HepG2 (cell line): ENCODE measurements around the gene RPL35. TPM values are rescaled to one million over a fixed set of nuclear protein-coding genes. Genes with fewer than 3 reads are reported as not detected.

Source experiments
- ARNT2 ChIP-seq: sonication (generic); formaldehyde crosslinking; IDR thresholded peaks from 2 replicates; pipeline ENCODE4 v1.8.0; 2022; ENCODE audit warnings: mild to moderate bottlenecking, low read depth, missing genetic modification reagents, moderate library complexity
- HDAC2 ChIP-seq: sonication (generic); formaldehyde crosslinking; IDR thresholded peaks from 2 replicates; pipeline ENCODE4 v1.4.0; 2020; ENCODE audit warnings: missing genetic modification reagents
- JUN ChIP-seq: sonication (generic); formaldehyde crosslinking; IDR thresholded peaks from 2 replicates; pipeline ENCODE4 v1.4.0; 2020; ENCODE audit warnings: mild to moderate bottlenecking, missing genetic modification reagents
- NCOA5 ChIP-seq: sonication (generic); formaldehyde crosslinking; IDR thresholded peaks from 2 replicates; pipeline ENCODE4 v1.4.0; 2020; ENCODE audit warnings: missing genetic modification reagents
- NFIC ChIP-seq: IDR thresholded peaks from 2 replicates; pipeline ENCODE4 v1.6.1; 2012; ENCODE audit warnings: mild to moderate bottlenecking, low read length, inconsistent platforms
- POGZ ChIP-seq: sonication (generic); formaldehyde crosslinking; IDR thresholded peaks from 2 replicates; pipeline ENCODE4 v1.4.0; 2020; ENCODE audit warnings: mild to moderate bottlenecking, missing genetic modification reagents
- RBM22 ChIP-seq: fragments of 200-400 bp; formaldehyde crosslinking; optimal IDR thresholded peaks from 2 replicates; pipeline ENCODE3; 2017; ENCODE audit warnings: mild to moderate bottlenecking, low read length, moderate library complexity
- SAFB2 ChIP-seq: sonication (generic); formaldehyde crosslinking; IDR thresholded peaks from 2 replicates; pipeline ENCODE4 v1.5.1; 2020; ENCODE audit warnings: missing genetic modification reagents, low read depth, mild to moderate bottlenecking, borderline replicate concordance
- SIN3A ChIP-seq: IDR thresholded peaks from 2 replicates; pipeline ENCODE4 v1.6.1; 2011; ENCODE audit warnings: low read depth, mild to moderate bottlenecking, control low read depth, low read length, borderline replicate concordance
- SMAD1 ChIP-seq: sonication (generic); formaldehyde crosslinking; IDR thresholded peaks from 2 replicates; pipeline ENCODE4 v1.4.0; 2020; ENCODE audit warnings: missing genetic modification reagents, low read depth, mild to moderate bottlenecking, borderline replicate concordance
- ZBTB1 ChIP-seq: sonication (generic); formaldehyde crosslinking; IDR thresholded peaks from 2 replicates; pipeline ENCODE4 v1.4.0; 2020; ENCODE audit warnings: missing genetic modification reagents, borderline replicate concordance
- ZBTB7B ChIP-seq: sonication (generic); formaldehyde crosslinking; IDR thresholded peaks from 2 replicates; pipeline ENCODE4 v1.4.0; 2020; ENCODE audit warnings: missing genetic modification reagents
- ZNF256 ChIP-seq: sonication (generic); formaldehyde crosslinking; conservative IDR thresholded peaks from 2 replicates; pipeline ENCODE4 v1.4.0; 2020; ENCODE audit warnings: missing genetic modification reagents
- ZNF512B ChIP-seq: sonication (generic); formaldehyde crosslinking; IDR thresholded peaks from 2 replicates; pipeline ENCODE4 v1.5.1; 2020; ENCODE audit warnings: missing genetic modification reagents, mild to moderate bottlenecking, borderline replicate concordance
- ZNF549 ChIP-seq: sonication (generic); formaldehyde crosslinking; IDR thresholded peaks from 2 replicates; pipeline ENCODE4 v1.5.0; 2020; ENCODE audit warnings: missing genetic modification reagents
- ZNF75D ChIP-seq: sonication (generic); formaldehyde crosslinking; IDR thresholded peaks from 2 replicates; pipeline ENCODE4 v1.8.1; 2023; ENCODE audit warnings: missing genetic modification reagents, mild to moderate bottlenecking, borderline replicate concordance
- ZNF841 ChIP-seq: sonication (generic); formaldehyde crosslinking; IDR thresholded peaks from 2 replicates; pipeline ENCODE4 v1.8.1; 2023; ENCODE audit warnings: missing genetic modification reagents, borderline replicate concordance
- ZSCAN22 ChIP-seq: sonication (generic); formaldehyde crosslinking; IDR thresholded peaks from 2 replicates; pipeline ENCODE4 v1.4.0; 2020; ENCODE audit warnings: mild to moderate bottlenecking, missing genetic modification reagents
- polyA plus RNA-seq, 8 experiments: library from polyadenylated mRNA; depleted of rRNA in 3 of 8; stranded (reverse) in 7 of 8; unstranded in 1 of 8; fragments of >200 nt; fragmentation: Illumina TruSeq in 4 of 8; extraction: Trizol in 4 of 8; gene quantifications; 2 replicates each; pipeline versions ENCODE4 v1.2.1 to v1.2.3, GENCODE V29; 2011 to 2016; ENCODE audit warnings: low read depth in 4 of 8, missing spikeins in 1 of 8, mixed read lengths in 1 of 8; ENCODE audit not compliant: insufficient read depth in 1 of 8
- total RNA-seq, 5 experiments: library from RNA; depleted of rRNA; stranded (reverse); fragments of >200 nt; fragmentation: Illumina TruSeq; extraction: Trizol; gene quantifications; 2 replicates each; pipeline ENCODE4 v1.2.3, GENCODE V29; 2016; ENCODE audit warnings: low read depth in 1 of 5
- TF ChIP-seq, protein P1 (sequence below): sonication (generic); formaldehyde crosslinking; IDR thresholded peaks from 2 replicates; pipeline ENCODE4 v1.4.0; 2020; ENCODE audit warnings: mild to moderate bottlenecking, missing genetic modification reagents
- TF ChIP-seq, protein P2 (sequence below): IDR thresholded peaks from 2 replicates; pipeline ENCODE4 v1.6.1; 2016; ENCODE audit warnings: mild to moderate bottlenecking

The RPL35 gene
- total and polyA plus RNA-seq, 2 of the 13 experiments (the other 11 are each of a cell fraction or from before 2014, with no cell fraction given): 2,153 to 2,935 TPM

- TF ChIP-seq, protein P1, sequence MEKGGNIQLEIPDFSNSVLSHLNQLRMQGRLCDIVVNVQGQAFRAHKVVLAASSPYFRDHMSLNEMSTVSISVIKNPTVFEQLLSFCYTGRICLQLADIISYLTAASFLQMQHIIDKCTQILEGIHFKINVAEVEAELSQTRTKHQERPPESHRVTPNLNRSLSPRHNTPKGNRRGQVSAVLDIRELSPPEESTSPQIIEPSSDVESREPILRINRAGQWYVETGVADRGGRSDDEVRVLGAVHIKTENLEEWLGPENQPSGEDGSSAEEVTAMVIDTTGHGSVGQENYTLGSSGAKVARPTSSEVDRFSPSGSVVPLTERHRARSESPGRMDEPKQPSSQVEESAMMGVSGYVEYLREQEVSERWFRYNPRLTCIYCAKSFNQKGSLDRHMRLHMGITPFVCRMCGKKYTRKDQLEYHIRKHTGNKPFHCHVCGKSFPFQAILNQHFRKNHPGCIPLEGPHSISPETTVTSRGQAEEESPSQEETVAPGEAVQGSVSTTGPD (CRISPR knock-in tag): no peak
- TF ChIP-seq ZNF256 (CRISPR knock-in tag) (peak; percentile 18; the same call in 1 of the 2 replicates), POGZ (CRISPR knock-in tag) (0 out of 2 replicates have a peak, but pooled peaks have one; percentile 35), NFIC (no peak), RBM22 (no peak), ARNT2 (CRISPR knock-in tag) (peak; percentile 92), ZBTB1 (CRISPR knock-in tag) (no peak), ZBTB7B (CRISPR knock-in tag) (no peak), ZNF512B (CRISPR knock-in tag) (no peak), ZSCAN22 (CRISPR knock-in tag) (no peak), SMAD1 (no peak; the same call in 1 of the 2 replicates), SIN3A (peak; percentile 53; the same call in 1 of the 2 replicates), ZNF841 (CRISPR knock-in tag) (0 out of 2 replicates have a peak, but pooled peaks have one; percentile 52), HDAC2 (CRISPR knock-in tag) (no peak; the same call in 1 of the 2 replicates), JUN (CRISPR knock-in tag) (no peak), NCOA5 (CRISPR knock-in tag) (no peak), ZNF75D (no peak), ZNF549 (no peak), SAFB2 (peak; percentile 56; the same call in 1 of the 2 replicates)
- TF ChIP-seq, protein P2, sequence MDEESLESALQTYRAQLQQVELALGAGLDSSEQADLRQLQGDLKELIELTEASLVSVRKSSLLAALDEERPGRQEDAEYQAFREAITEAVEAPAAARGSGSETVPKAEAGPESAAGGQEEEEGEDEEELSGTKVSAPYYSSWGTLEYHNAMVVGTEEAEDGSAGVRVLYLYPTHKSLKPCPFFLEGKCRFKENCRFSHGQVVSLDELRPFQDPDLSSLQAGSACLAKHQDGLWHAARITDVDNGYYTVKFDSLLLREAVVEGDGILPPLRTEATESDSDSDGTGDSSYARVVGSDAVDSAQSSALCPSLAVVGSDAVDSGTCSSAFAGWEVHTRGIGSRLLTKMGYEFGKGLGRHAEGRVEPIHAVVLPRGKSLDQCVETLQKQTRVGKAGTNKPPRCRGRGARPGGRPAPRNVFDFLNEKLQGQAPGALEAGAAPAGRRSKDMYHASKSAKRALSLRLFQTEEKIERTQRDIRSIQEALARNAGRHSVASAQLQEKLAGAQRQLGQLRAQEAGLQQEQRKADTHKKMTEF (CRISPR knock-in tag): peak; percentile 91
Measured at GRCh38 chr9:124861342-124862229, at the start of gene RPL35, which contains the start of gene ARPC5L (continued).
